Measurements from ENCODE around the gene BLOC1S1. TPM values are rescaled to one million over a fixed set of nuclear protein-coding genes. Genes with fewer than 3 reads are reported as not detected.

BLOC1S1 gene
- total RNA-seq, 4 donors from 2014 or later, result 159 to 253 (median 196) TPM

GRCh38 chr12:55693323-55694187, 22.3 kb upstream of the BLOC1S1 start:
- DNase-seq (ENCODE audit: extremely low spot score), result no peak
- no peaks in the 10 kb centered on the region for H3K9me3 ChIP-seq
- intact Hi-C loops (cut with DNase I), result no loop called here
- WGBS, result 97% methylated on average over 6 of the region's 7 CpGs
- H3K4me1 ChIP-seq, result peaks cover 0 to 6% (median 0%) of the 10 kb centered on the region in 4 donors
- H3K36me3 ChIP-seq, result peaks cover 59 to 81% (median 79%) of the 10 kb centered on the region in 4 donors
- no peak overlapping the region for H3K27ac ChIP-seq (replicated peaks in 1 of 4)
- H3K27me3 ChIP-seq, result no peaks in the 10 kb centered on the region
- no peak for TF ChIP-seq POLR2A (IDR thresholded peaks at IDR 0.05; ENCODE audit: low read depth)
- TF ChIP-seq POLR2AphosphoS5 (IDR thresholded peaks at IDR 0.05), result no peak
- no peak for TF ChIP-seq CTCF (IDR thresholded peaks at IDR 0.05)
- TF ChIP-seq EP300 (IDR thresholded peaks at IDR 0.05), result no peak
- H3K4me3 ChIP-seq, result no peak overlapping the region

- peaks cover 53 to 81% (median 78%) of the 10 kb centered on the region in 4 donors for H3K36me3 ChIP-seq
- WGBS, result 82% methylated on average over 5 of the region's 7 CpGs
- no peak for TF ChIP-seq CTCF (IDR thresholded peaks at IDR 0.05)
- no peak for TF ChIP-seq POLR2AphosphoS5 (IDR thresholded peaks at IDR 0.05)
- TF ChIP-seq POLR2A (IDR thresholded peaks at IDR 0.05; ENCODE audit: low read depth), result no peak
- no peak for TF ChIP-seq EP300 (IDR thresholded peaks at IDR 0.05)
These were observed 21.7 kb upstream of the BLOC1S1 start for GRCh38 chr12:55694188-55694515.

GRCh38 chr12:55694651-55695050, 21.2 kb upstream of the BLOC1S1 start:
- no peak for DNase-seq (ENCODE audit: extremely low spot score)
- Histone ChIP-seq H3K4me3 (no peak overlapping the region), H3K27me3 (no peaks in the 10 kb centered on the region), H3K9me3 (no peaks in the 10 kb centered on the region), H3K36me3 (peaks cover 53 to 82% (median 78%) of the 10 kb centered on the region in 4 donors), H3K27ac (replicated peaks in 1 of 4) (no peak overlapping the region), H3K4me1 (peaks cover 0 to 16% (median 6%) of the 10 kb centered on the region in 4 donors)
- intact Hi-C loops (cut with DNase I), result no loop called here
- WGBS, result 89% methylated on average over 1 of the region's 4 CpGs
- TF ChIP-seq POLR2A (IDR thresholded peaks at IDR 0.05; ENCODE audit: low read depth), result no peak
- TF ChIP-seq CTCF (IDR thresholded peaks at IDR 0.05), result no peak
- TF ChIP-seq EP300 (IDR thresholded peaks at IDR 0.05), result no peak
- no peak for TF ChIP-seq POLR2AphosphoS5 (IDR thresholded peaks at IDR 0.05)

More at GRCh38 chr12:55694188-55694515, 21.7 kb upstream of the BLOC1S1 start:
- Histone ChIP-seq H3K4me3 (no peak overlapping the region), H3K27ac (replicated peaks in 1 of 4) (no peak overlapping the region), H3K4me1 (peaks cover 0 to 11% (median 2%) of the 10 kb centered on the region in 4 donors), H3K9me3 (no peaks in the 10 kb centered on the region), H3K27me3 (no peaks in the 10 kb centered on the region)
- no peak for DNase-seq (ENCODE audit: extremely low spot score)
- intact Hi-C loops (cut with DNase I), result no loop called here

- H3K4me1 ChIP-seq, result peaks cover 5 to 23% (median 13%) of the 10 kb centered on the region in 4 donors
- WGBS, result 82% methylated on average over 7 of the region's 7 CpGs
- H3K27me3 ChIP-seq, result no peaks in the 10 kb centered on the region
- DNase-seq (ENCODE audit: extremely low spot score), result no peak
- H3K4me3 ChIP-seq, result no peak overlapping the region
- intact Hi-C loops (cut with DNase I), result no loop called here
- H3K27ac ChIP-seq (replicated peaks in 1 of 4), result peak overlapping the region in 1 of 4 donors; percentile 23
- TF ChIP-seq CTCF (IDR thresholded peaks at IDR 0.05) (no peak), POLR2A (IDR thresholded peaks at IDR 0.05; ENCODE audit: low read depth) (no peak)
- H3K36me3 ChIP-seq, result peaks cover 53 to 88% (median 81%) of the 10 kb centered on the region in 4 donors
- H3K9me3 ChIP-seq, result no peaks in the 10 kb centered on the region
These were observed 20.5 kb upstream of the BLOC1S1 start for GRCh38 chr12:55695349-55695748.

Data from esophagus muscularis mucosa (tissue), 4 donors.